NT2/D1 (cell line): Measurements from ENCODE around the gene PHF13.

Experiments
- SUZ12 ChIP-seq: IDR thresholded peaks from 2 replicates; pipeline ENCODE4 v1.6.1; 2011; ENCODE audit not compliant: insufficient read length, insufficient read depth; ENCODE audit errors: extremely low read depth
- YY1 ChIP-seq: IDR thresholded peaks from 2 replicates; pipeline ENCODE4 v1.6.1; 2011; ENCODE audit not compliant: insufficient read length, insufficient read depth
- ZNF274 ChIP-seq: IDR thresholded peaks from 2 replicates; pipeline ENCODE4 v1.6.1; 2011; ENCODE audit warnings: mild to moderate bottlenecking, low read depth, low read length

DNA sequence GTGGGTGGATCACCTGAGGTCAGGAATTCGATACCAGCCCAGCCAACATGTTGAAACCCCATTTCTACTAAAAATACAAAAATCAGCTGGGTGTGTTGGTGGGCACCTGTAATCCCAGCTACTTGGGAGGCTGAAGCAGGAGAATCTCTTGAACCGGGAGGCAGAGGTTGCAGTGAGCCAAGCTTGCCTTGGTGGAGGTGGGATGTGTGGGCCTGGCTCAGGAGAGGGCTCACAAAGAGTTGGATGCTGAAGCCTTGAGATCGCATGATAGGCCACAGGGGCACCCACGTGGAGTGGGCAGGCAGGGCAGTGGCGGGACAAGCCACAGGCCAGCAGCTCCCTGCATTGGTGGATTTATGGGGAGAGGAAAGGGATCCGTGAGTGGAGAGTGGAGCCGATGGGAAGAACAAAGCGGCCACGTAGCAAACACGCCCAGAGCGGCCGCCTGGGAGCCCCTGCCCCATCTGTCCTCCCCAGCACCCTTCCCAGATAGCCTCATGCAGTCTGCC is 15.5 kb downstream of the PHF13 start:
- TF ChIP-seq YY1, result no peak
- TF ChIP-seq SUZ12, result no peak
- no peak for TF ChIP-seq ZNF274
